ENCODE data around the gene CMTR1. TPM values are rescaled to one million over a fixed set of nuclear protein-coding genes. Genes with fewer than 3 reads are reported as not detected.

CMTR1 gene, protein sequence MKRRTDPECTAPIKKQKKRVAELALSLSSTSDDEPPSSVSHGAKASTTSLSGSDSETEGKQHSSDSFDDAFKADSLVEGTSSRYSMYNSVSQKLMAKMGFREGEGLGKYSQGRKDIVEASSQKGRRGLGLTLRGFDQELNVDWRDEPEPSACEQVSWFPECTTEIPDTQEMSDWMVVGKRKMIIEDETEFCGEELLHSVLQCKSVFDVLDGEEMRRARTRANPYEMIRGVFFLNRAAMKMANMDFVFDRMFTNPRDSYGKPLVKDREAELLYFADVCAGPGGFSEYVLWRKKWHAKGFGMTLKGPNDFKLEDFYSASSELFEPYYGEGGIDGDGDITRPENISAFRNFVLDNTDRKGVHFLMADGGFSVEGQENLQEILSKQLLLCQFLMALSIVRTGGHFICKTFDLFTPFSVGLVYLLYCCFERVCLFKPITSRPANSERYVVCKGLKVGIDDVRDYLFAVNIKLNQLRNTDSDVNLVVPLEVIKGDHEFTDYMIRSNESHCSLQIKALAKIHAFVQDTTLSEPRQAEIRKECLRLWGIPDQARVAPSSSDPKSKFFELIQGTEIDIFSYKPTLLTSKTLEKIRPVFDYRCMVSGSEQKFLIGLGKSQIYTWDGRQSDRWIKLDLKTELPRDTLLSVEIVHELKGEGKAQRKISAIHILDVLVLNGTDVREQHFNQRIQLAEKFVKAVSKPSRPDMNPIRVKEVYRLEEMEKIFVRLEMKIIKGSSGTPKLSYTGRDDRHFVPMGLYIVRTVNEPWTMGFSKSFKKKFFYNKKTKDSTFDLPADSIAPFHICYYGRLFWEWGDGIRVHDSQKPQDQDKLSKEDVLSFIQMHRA
- total RNA-seq (2014; rRNA removed) = 36.4 and 41.9 TPM in 2 replicates
- percentile 77 among the genes with signal in this experiment for Bru-seq, nascent RNA
- percentile 66 among the genes with signal in this experiment for BruChase-seq, experiment 1, labeled RNA remaining after a 6-hour chase
- percentile 78 among the genes with signal in this experiment for BruChase-seq, experiment 2, labeled RNA remaining after a 2-hour chase
- long read RNA-seq, full-length matches to known transcripts = 17 of 61 reads
- long read RNA-seq, partial matches to known transcripts = 31 of 61 reads
- long read RNA-seq, other reads (novel, unspliced or antisense) = 13 of 61 reads

DNA sequence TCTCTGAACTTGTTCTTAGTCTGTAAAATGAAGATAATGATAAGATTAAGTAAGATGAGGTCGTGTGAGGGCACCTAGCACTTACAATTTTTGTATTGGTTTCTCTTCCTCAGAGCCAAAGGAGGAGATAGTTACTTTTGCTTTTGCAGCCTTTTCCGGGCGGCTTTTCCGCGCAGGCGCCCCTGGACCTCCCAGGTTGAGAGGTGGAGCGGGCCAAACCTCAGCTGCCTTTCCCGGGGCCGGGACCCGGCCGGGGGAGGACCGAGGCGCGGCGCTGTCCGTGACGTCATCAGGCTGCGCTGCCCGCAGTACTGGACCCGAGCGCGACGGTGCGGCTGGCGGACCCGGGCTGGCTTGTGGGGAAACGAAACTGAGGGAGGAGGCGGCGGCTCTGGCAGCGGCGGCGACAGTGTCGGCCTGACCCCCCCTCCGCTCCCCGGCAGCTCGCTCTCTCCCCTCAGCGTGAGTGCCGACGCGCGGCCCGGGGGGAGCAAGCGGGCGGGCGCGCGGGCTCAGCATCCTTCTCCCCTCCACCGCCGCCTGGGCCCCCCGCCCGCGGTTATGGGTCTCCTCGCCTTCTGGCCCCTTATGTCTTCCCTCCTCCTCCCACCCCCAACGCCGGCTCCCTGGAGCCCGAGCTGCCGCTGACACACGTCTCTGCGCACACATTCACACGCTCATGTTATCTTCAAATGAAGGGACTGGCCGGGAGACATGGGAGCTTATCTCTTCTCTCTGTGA lies at the start of gene CMTR1:
Gene CMTR1, plus strand, starts transcription at position 306 of the 741 bp plus-strand sequence. CDS start 2,409 bp downstream, outside the sequence.
- Histone ChIP-seq H3K9me2 (replicated peaks; ENCODE audit: low read length) (no peaks in the 10 kb centered on the region), H3K9ac (ENCODE audit: low read length) (peak within 1 kb of the TSS; percentile 75), H3F3A (ENCODE audit: low read length, unreplicated experiment) (no peaks in the 10 kb centered on the region), H4K20me1 (ENCODE audit: low read length) (no peaks in the 10 kb centered on the region), H2AFZ (ENCODE audit: low read length) (peak within 1 kb of the TSS; percentile 99), H3K9me3 (ENCODE audit: low read length) (no peaks in the 10 kb centered on the region), H3K4me2 (ENCODE audit: low read length) (peak within 1 kb of the TSS; percentile 97), H3K27ac (ENCODE audit: low read length) (no peak within 1 kb of the TSS), H3K4me1 (ENCODE audit: insufficient read depth, low read length) (peaks cover 18% of the 10 kb centered on the region; the same call in 1 of the 2 replicates), H3K27me3 (ENCODE audit: low read length) (no peaks in the 10 kb centered on the region), H3K4me3 (ENCODE audit: low read length) (peak within 1 kb of the TSS; percentile 84), H3K79me2 (ENCODE audit: low read length) (peaks cover 28% of the 10 kb centered on the region), H3K36me3 (ENCODE audit: low read depth, low read length) (peaks cover 20% of the 10 kb centered on the region; the same call in 1 of the 2 replicates)
- ChIA-PET CTCF (no interaction called here), POLR2A (ENCODE audit: unreplicated experiment) (interaction anchor here (0.7 kb wide), 1 partner anchor 79 kb away, joined by 3 read pairs; no protein-coding TSS in a partner anchor)
- BruUV-seq (replicated peaks) = no TSS peak
- TF ChIP-seq EZH2 (IDR thresholded peaks at IDR 0.05; ENCODE audit: low read length, unreplicated experiment) = no peak
- TF ChIP-seq, protein P1, sequence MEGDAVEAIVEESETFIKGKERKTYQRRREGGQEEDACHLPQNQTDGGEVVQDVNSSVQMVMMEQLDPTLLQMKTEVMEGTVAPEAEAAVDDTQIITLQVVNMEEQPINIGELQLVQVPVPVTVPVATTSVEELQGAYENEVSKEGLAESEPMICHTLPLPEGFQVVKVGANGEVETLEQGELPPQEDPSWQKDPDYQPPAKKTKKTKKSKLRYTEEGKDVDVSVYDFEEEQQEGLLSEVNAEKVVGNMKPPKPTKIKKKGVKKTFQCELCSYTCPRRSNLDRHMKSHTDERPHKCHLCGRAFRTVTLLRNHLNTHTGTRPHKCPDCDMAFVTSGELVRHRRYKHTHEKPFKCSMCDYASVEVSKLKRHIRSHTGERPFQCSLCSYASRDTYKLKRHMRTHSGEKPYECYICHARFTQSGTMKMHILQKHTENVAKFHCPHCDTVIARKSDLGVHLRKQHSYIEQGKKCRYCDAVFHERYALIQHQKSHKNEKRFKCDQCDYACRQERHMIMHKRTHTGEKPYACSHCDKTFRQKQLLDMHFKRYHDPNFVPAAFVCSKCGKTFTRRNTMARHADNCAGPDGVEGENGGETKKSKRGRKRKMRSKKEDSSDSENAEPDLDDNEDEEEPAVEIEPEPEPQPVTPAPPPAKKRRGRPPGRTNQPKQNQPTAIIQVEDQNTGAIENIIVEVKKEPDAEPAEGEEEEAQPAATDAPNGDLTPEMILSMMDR (conservative IDR thresholded peaks at IDR 0.05; ENCODE audit: low read depth, low read length) = no peak
- TF ChIP-seq EZH2phosphoT487 (IDR thresholded peaks at IDR 0.05; ENCODE audit: borderline replicate concordance, low read length) = no peak
- ATAC-seq = peak; percentile 97
- intact Hi-C loops (cut with micrococcal nuclease) = loop anchor here (10.0 kb wide), 1 partner anchor 108 kb away; no protein-coding TSS in a partner anchor
- peak; percentile 93 for DNase-seq

DNA sequence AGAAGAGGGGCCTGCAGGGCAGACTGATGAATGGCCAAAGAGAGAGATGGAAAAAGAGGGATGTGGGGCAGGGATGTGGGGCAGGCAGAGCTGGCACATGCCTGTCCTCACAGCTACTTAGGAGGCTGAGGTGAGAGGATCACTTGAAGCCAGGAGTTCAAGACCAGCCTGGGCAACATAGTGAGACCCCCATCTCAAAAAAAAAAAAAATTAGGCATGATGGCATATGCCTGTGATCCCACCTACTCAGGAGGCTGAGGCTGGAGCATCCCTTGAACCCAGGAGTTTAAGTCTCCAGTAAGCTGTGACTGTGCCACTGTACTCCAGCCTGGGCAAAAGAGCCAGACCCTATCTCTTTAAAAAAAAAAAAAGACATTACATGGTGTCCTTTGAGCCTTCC lies 44.4 kb upstream of the CMTR1 start:
- no peaks in the 10 kb centered on the region for H3K9me3 ChIP-seq (ENCODE audit: low read length)
- ATAC-seq = no peak
- TF ChIP-seq, protein P1 (conservative IDR thresholded peaks at IDR 0.05; ENCODE audit: low read depth, low read length) = no peak
- TF ChIP-seq EZH2 (IDR thresholded peaks at IDR 0.05; ENCODE audit: low read length, unreplicated experiment) = no peak
- TF ChIP-seq EZH2phosphoT487 (IDR thresholded peaks at IDR 0.05; ENCODE audit: borderline replicate concordance, low read length) = no peak
- intact Hi-C loops (cut with micrococcal nuclease) = loop anchor here (10.0 kb wide), 1 partner anchor 96 kb away; no protein-coding TSS in a partner anchor
- H3K9ac ChIP-seq (ENCODE audit: low read length) = no peak overlapping the region
- DNase-seq = no peak
- peaks cover 25% of the 10 kb centered on the region; the same call in 1 of the 2 replicates for H3K36me3 ChIP-seq (ENCODE audit: low read depth, low read length)
- H3K4me3 ChIP-seq (ENCODE audit: low read length) = no peak overlapping the region
- H3K9me2 ChIP-seq (replicated peaks; ENCODE audit: low read length) = no peaks in the 10 kb centered on the region
- ChIA-PET CTCF (no interaction called here), POLR2A (ENCODE audit: unreplicated experiment) (no interaction called here)
- no TSS peak for BruUV-seq (replicated peaks)
- no peaks in the 10 kb centered on the region for H3K4me1 ChIP-seq (ENCODE audit: insufficient read depth, low read length)
- no peaks in the 10 kb centered on the region for H3K27me3 ChIP-seq (ENCODE audit: low read length)
- no peaks in the 10 kb centered on the region for H3K79me2 ChIP-seq (ENCODE audit: low read length)
- H3K4me2 ChIP-seq (ENCODE audit: low read length) = no peak overlapping the region
- H3K27ac ChIP-seq (ENCODE audit: low read length) = no peak overlapping the region
- no peaks in the 10 kb centered on the region for H4K20me1 ChIP-seq (ENCODE audit: low read length)
- no peaks in the 10 kb centered on the region for H3F3A ChIP-seq (ENCODE audit: low read length, unreplicated experiment)
- H2AFZ ChIP-seq (ENCODE audit: low read length) = no peak overlapping the region

Data from PC-3 (cell line).